ENCODE measurements around the gene IMMP2L. TPM values are rescaled to one million over a fixed set of nuclear protein-coding genes. Genes with fewer than 3 reads are reported as not detected.
"Not testable (repeated sequence)": the region's sequence is repeated elsewhere in the genome, so short reads cannot be mapped to it uniquely, and the experiment has no call there.

Gene IMMP2L
- total RNA-seq, 2 donors from 2014 or later, result 7.3 to 7.7 TPM

GRCh38 chr7:110944448-110944847 lies 617.8 kb downstream of the IMMP2L start:
- no peak overlapping the region for H3K4me3 ChIP-seq
- H3K4me1 ChIP-seq, result peaks cover 0 to 19% of the 10 kb centered on the region in 2 donors
- no peak for DNase-seq (ENCODE audit: low spot score)
- H3K27ac ChIP-seq, result no peak overlapping the region
- H3K9me3 ChIP-seq, result no peaks in the 10 kb centered on the region
- no peaks in the 10 kb centered on the region for H3K36me3 ChIP-seq
- no peak for TF ChIP-seq CTCF (IDR thresholded peaks at IDR 0.05)
- H3K27me3 ChIP-seq, result no peaks in the 10 kb centered on the region

- Histone ChIP-seq H3K27me3 (no peaks in the 10 kb centered on the region), H3K4me1 (peaks cover 0 to 16% of the 10 kb centered on the region in 2 donors), H3K4me3 (no peak overlapping the region), H3K27ac (no peak overlapping the region), H3K36me3 (no peaks in the 10 kb centered on the region), H3K9me3 (no peaks in the 10 kb centered on the region)
- no peak for DNase-seq (ENCODE audit: low spot score)
- no peak for TF ChIP-seq CTCF (IDR thresholded peaks at IDR 0.05)
These were observed 618.5 kb downstream of the IMMP2L start for GRCh38 chr7:110943701-110944345.

GRCh38 chr7:110941385-110941784 lies 620.9 kb downstream of the IMMP2L start:
- peaks cover 0 to 10% of the 10 kb centered on the region in 2 donors for H3K4me1 ChIP-seq
- no peaks in the 10 kb centered on the region for H3K27me3 ChIP-seq
- no peaks in the 10 kb centered on the region for H3K9me3 ChIP-seq
- no peak for DNase-seq (ENCODE audit: low spot score)
- no peaks in the 10 kb centered on the region for H3K36me3 ChIP-seq
- no peak for TF ChIP-seq CTCF (IDR thresholded peaks at IDR 0.05)
- no peak overlapping the region for H3K27ac ChIP-seq
- no peak overlapping the region for H3K4me3 ChIP-seq

GRCh38 chr7:110940756-110941155 lies 621.5 kb downstream of the IMMP2L start:
- TF ChIP-seq CTCF (IDR thresholded peaks at IDR 0.05), result no peak

GRCh38 chr7:110938165-110938564 lies 624.1 kb downstream of the IMMP2L start:
- no peak overlapping the region for H3K4me3 ChIP-seq

More at GRCh38 chr7:110940756-110941155, 621.5 kb downstream of the IMMP2L start:
- Histone ChIP-seq H3K36me3 (no peaks in the 10 kb centered on the region), H3K4me3 (no peak overlapping the region), H3K27ac (no peak overlapping the region), H3K27me3 (no peaks in the 10 kb centered on the region), H3K9me3 (no peaks in the 10 kb centered on the region), H3K4me1 (peaks cover 0 to 10% of the 10 kb centered on the region in 2 donors)
- no peak for DNase-seq (ENCODE audit: low spot score)

GRCh38 chr7:110936665-110937064 lies 625.6 kb downstream of the IMMP2L start:
- H3K36me3 ChIP-seq; H3K4me1 ChIP-seq; H3K27me3 ChIP-seq; H3K9me3 ChIP-seq; H3K4me3 ChIP-seq; H3K27ac ChIP-seq; DNase-seq (ENCODE audit: low spot score): not testable (repeated sequence)

More at GRCh38 chr7:110938165-110938564, 624.1 kb downstream of the IMMP2L start:
- Histone ChIP-seq H3K9me3 (no peaks in the 10 kb centered on the region), H3K27me3 (no peaks in the 10 kb centered on the region), H3K36me3 (no peaks in the 10 kb centered on the region), H3K4me1 (no peaks in the 10 kb centered on the region), H3K27ac (no peak overlapping the region)
- TF ChIP-seq CTCF (IDR thresholded peaks at IDR 0.05), result no peak
- DNase-seq (ENCODE audit: low spot score), result no peak

Data from right atrium auricular region (tissue), 2 donors.